SK-MEL-5 (cell line): ENCODE data around the gene PJVK. TPM values are rescaled to one million over a fixed set of nuclear protein-coding genes. Genes with fewer than 3 reads are reported as not detected.

ENCODE experiments used
- DNase-seq: peaks from one replicate; pipeline ENCODE4 v3.0.0-alpha.2; 2016; ENCODE audit warnings: low read depth, low spot score
- in situ Hi-C: cut with HindIII; loops from 2 replicates; pipeline ENCODE4 v1.10.0; 2016; ENCODE audit warnings: low sequenced_read_pairs, high pct_unique_total_duplicates, low pct_unique_long_range_greater_than_20kb
- total RNA-seq: library from RNA; depleted of rRNA; stranded (reverse); fragments of >200 nt; shearing (Covaris generic); gene quantifications from 2 replicates; pipeline ENCODE4 v1.2.3, GENCODE V29; 2014; rRNA removed

PJVK gene
- total RNA-seq, 1 experiment from 2014 or later, result 0.34 TPM

DNA sequence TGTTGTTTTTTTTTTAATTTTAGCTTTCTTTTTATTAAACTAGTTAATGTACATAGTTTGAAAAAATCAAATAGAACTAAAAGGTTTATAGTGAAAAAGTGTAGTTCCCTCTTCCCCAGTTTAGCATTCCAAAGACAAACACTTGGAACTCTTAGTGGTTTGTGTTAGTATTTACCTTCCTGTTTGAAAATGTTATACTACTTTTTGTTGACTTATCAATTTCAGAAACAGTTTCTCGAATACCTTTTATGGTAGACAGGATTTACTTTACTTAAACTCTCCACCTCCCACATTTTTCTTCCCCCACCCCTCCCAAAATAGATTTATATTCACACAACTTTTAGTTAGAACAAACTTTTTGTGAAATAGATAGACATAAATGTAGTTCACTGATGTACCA, 55.8 kb downstream of the PJVK start:
- DNase-seq, result no peak

DNA sequence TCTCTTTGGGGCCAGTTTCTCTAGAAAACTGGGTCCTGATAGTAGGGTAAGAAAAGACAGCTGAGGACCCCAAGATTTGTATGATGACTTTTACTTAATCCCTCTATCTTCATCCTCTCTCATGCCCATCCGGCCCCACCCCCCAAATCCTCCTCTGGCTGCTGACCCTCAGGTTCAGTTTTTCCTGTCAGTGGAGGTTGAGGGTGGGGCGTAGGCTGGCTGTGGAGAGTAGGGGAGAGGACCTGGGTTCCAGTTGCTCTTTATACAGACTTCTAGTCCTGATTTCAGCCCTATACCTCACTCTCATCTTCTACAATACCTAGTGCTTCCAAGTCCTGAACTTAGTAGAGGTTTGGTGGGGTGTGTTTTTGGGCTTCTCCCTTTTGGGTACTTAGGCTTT, 57.5 kb downstream of the PJVK start:
- in situ Hi-C loops, result no loop called here
- DNase-seq, result no peak

More for the DNA sequence above, 55.8 kb downstream of the PJVK start:
- in situ Hi-C loops, result no loop called here

DNA sequence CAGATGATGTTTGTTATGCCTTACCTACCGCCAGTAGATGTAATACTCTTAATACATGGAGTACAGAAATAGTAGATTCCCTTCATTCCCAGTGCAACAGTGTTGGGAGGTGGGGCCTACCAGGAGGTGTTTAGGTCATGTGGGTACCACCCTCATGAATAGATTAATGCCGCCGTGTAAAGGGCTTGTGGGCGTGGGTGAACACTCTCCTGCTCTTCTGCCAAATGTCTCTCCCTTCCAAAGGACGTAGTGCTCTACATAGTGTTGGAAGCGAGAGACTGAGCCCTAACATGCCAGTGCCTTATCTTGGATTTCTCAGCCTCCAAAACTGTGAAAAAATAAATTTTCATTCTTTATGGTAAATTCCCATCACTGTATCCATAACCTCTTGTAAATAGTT, 59.2 kb downstream of the PJVK start:
- DNase-seq, result no peak
- in situ Hi-C loops, result no loop called here

Other genes with a start within 250 kb of the PJVK start
- 32.3 and 39.4 TPM in 2 replicates for gene PRKRA, start 203 bp upstream of the PJVK start, total RNA-seq
- gene FKBP7, start 27.2 kb downstream of the PJVK start, total RNA-seq, result 31.2 and 33.5 TPM in 2 replicates
- 12.4 and 14.0 TPM in 2 replicates for gene PLEKHA3, start 29.1 kb downstream of the PJVK start, total RNA-seq